Measurements from ENCODE around the gene PEX11B. TPM values are rescaled to one million over a fixed set of nuclear protein-coding genes. Genes with fewer than 3 reads are reported as not detected.
"Not testable (repeated sequence)": the region's sequence is repeated elsewhere in the genome, so short reads cannot be mapped to it uniquely, and the experiment has no call there.

PEX11B gene
- total RNA-seq, 4 donors from 2014 or later = 21.5 to 33.8 (median 27.1) TPM

DNA sequence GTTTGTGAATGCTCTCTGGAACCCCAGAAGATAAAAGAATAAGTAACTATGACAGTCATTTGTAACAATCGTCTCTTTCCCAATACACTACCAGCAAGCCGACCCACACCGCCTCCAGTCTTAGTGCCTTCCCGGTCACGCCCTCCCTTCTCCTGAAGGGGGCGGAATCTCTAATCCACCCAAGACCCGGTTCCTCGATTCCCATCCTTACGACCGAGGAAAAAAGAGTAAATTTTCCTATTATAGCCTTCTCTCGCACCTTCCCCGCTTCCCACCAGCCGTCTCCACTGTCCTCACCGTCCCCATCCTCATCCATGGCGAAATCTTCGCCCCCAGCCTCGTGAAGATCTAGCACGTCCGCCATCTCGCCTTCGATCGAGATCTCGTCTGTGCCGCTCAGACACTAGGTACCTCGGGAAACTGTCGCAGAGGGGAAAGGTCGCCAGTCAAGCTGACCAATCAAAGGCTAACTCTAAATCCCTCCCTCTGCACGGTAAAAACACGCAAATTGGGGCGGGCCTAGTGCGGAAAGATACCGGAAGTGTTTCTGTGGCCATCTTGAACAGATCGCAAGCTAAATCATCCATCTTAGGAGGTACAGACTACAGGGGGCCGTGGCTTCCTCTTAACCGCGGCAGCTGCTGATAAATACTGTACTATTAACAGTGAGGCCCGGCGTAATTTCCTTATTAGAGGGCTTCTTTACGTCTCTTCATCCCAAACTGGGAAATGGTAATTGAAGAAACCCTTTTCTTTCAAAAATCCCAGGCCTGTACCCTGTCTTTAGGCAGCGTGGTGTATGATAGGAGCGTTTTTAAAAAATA is 8.8 kb upstream of the PEX11B start, which contains the start of gene RBM8A:
Gene RBM8A, minus strand, starts transcription at position 422 of the 824 bp plus-strand sequence. Its CDS starts 58 bp downstream, at position 364.
- Histone ChIP-seq H3K9me3 (no peaks in the 10 kb centered on the region), H3K4me1 (peaks cover 2 to 17% (median 7%) of the 10 kb centered on the region in 4 donors), H3K27ac (peak within 1 kb of the TSS; percentile 80 to 94 (median 85)), H3K27me3 (no peaks in the 10 kb centered on the region), H3K4me3 (peak within 1 kb of the TSS; percentile 55 to 72 (median 60)), H3K36me3 (peaks cover 0 to 12% (median 0%) of the 10 kb centered on the region in 3 donors)
- peak; percentile 91 to 98 (median 94) for DNase-seq
- TF ChIP-seq, protein P1, sequence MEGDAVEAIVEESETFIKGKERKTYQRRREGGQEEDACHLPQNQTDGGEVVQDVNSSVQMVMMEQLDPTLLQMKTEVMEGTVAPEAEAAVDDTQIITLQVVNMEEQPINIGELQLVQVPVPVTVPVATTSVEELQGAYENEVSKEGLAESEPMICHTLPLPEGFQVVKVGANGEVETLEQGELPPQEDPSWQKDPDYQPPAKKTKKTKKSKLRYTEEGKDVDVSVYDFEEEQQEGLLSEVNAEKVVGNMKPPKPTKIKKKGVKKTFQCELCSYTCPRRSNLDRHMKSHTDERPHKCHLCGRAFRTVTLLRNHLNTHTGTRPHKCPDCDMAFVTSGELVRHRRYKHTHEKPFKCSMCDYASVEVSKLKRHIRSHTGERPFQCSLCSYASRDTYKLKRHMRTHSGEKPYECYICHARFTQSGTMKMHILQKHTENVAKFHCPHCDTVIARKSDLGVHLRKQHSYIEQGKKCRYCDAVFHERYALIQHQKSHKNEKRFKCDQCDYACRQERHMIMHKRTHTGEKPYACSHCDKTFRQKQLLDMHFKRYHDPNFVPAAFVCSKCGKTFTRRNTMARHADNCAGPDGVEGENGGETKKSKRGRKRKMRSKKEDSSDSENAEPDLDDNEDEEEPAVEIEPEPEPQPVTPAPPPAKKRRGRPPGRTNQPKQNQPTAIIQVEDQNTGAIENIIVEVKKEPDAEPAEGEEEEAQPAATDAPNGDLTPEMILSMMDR (IDR thresholded peaks at IDR 0.05) = peak; percentile 62 to 77 (median 73)
- TF ChIP-seq POLR2A (IDR thresholded peaks at IDR 0.05) = peak; percentile 98 to 99

- TF ChIP-seq, protein P1 (IDR thresholded peaks at IDR 0.05) = no peak
- Histone ChIP-seq H3K4me1 (peaks cover 2 to 17% (median 7%) of the 10 kb centered on the region in 4 donors), H3K4me3 (peak overlapping the region; percentile 55 to 72 (median 60)), H3K9me3 (no peaks in the 10 kb centered on the region), H3K27me3 (no peaks in the 10 kb centered on the region), H3K27ac (peak overlapping the region; percentile 80 to 94 (median 85)), H3K36me3 (peaks cover 0 to 12% (median 0%) of the 10 kb centered on the region in 3 donors)
- no peak for DNase-seq
These were observed 8.2 kb upstream of the PEX11B start for GRCh38 chr1:145926686-145927062.

DNA sequence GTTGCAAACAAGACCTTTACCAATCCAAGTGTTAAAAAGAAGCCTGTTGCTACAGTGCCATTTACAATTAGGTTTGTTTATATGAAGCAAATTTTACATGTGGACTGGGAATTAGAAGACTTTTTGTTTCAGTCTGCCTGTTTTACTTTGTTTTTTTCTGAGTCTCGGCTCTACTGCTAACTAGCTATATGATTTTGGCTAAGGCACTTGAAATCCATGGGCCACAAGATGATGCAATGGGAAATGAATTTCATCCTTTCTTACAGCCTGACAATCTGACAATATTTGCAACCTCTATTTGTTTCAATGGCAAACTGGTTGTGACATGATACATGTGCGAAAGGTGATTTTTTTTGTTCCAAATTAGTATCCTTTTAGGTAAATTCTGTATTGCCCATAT is 3.7 kb upstream of the PEX11B start:
- H3K9me3 ChIP-seq = no peaks in the 10 kb centered on the region
- no peak for DNase-seq
- H3K27ac ChIP-seq = no peak overlapping the region

DNA sequence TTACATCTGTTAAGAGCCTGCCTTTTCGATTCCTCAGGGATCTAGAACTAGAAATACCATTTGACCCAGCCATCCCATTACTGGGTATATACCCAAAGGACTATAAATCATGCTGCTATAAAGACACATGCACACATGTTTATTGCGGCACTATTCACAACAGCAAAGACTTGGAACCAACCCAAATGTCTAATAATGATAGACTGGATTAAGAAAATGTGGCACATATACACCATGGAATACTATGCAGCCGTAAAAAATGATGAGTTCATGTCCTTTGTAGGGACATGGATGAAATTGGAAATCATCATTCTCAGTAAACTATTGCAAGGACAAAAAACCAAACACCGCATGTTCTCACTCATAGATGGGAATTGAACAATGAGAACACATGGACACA is 1.8 kb upstream of the PEX11B start:
- not testable (repeated sequence) for H3K9me3 ChIP-seq, H3K27ac ChIP-seq, DNase-seq, H3K27me3 ChIP-seq, H3K4me3 ChIP-seq
- peaks cover 0 to 18% (median 0%) of the 10 kb centered on the region in 3 donors for H3K36me3 ChIP-seq
- peaks cover 0 to 22% (median 15%) of the 10 kb centered on the region in 4 donors for H3K4me1 ChIP-seq

More for the DNA sequence above, 3.7 kb upstream of the PEX11B start:
- peaks cover 5 to 25% (median 19%) of the 10 kb centered on the region in 4 donors for H3K4me1 ChIP-seq
- peaks cover 0 to 12% (median 0%) of the 10 kb centered on the region in 3 donors for H3K36me3 ChIP-seq
- no peak overlapping the region for H3K4me3 ChIP-seq
- TF ChIP-seq, protein P1 (IDR thresholded peaks at IDR 0.05) = no peak
- TF ChIP-seq POLR2A (IDR thresholded peaks at IDR 0.05) = no peak
- no peaks in the 10 kb centered on the region for H3K27me3 ChIP-seq

DNA sequence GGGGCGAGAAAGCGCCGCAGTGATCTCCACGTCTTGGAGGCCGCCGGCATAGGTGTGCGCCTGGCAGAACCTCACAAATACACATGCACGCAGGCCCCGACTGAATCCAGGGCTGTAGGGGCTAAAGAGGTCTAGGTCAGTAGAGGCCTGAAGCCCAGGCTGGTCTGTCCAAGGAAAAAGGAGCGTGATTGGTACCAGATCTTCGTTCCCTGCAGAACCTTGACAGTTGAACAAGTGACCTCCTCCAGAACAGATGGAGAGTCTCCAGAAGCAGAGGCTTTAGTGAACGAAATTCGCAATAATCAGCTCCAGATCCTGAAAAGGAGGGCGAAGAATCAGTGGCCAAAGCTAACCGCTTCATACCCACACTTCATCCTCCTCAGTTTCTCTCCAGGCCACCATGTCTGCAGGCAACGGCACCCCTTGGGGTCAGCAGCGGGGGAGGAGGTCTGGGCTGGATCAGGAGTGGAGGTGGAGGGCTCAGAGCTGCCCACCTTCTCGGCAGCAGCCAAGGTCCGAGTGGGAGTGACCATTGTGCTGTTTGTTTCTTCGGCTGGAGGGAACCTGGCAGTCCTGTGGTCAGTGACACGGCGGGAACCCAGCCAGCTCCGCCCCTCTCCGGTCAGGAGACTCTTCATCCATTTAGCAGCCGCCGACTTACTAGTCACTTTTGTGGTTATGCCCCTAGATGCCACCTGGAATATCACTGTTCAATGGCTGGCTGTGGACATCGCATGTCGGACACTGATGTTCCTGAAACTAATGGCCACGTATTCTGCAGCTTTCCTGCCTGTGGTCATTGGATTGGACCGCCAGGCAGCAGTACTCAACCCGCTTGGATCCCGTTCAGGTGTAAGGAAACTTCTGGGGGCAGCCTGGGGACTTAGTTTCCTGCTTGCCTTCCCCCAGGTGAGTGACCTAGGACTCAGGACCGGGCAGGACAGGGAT is 749 bp upstream of the PEX11B start:
- peak overlapping the region; percentile 69 to 91 (median 87) for H3K27ac ChIP-seq
- H3K9me3 ChIP-seq = no peaks in the 10 kb centered on the region
- DNase-seq = peak; percentile 35 to 76 (median 71)
- peaks cover 0 to 22% (median 15%) of the 10 kb centered on the region in 4 donors for H3K4me1 ChIP-seq
- H3K4me3 ChIP-seq = peak overlapping the region; percentile 66 to 98 (median 86)
- H3K36me3 ChIP-seq = peaks cover 0 to 28% (median 0%) of the 10 kb centered on the region in 3 donors
- H3K27me3 ChIP-seq = no peaks in the 10 kb centered on the region
- no peak for TF ChIP-seq POLR2A (IDR thresholded peaks at IDR 0.05)
- TF ChIP-seq, protein P1 (IDR thresholded peaks at IDR 0.05) = peak in 2 of 6 experiments; percentile 11 to 17

Data from Peyer's patch (tissue), 4 donors.